HG02610 (cell line): ENCODE data around the gene ZNF480.
"Not testable (repeated sequence)": the region's sequence is repeated elsewhere in the genome, so short reads cannot be mapped to it uniquely, and the experiment has no call there.

Source experiments
- ATAC-seq: cut with Tn5 transposase; IDR thresholded peaks from one replicate; pipeline ENCODE4 v1.9.1; 2021; ENCODE audit warnings: mild to moderate bottlenecking, moderate library complexity; ENCODE audit not compliant: unreplicated experiment

Gene ZNF480

GRCh38 chr19:52296773-52297600 is at the start of gene ZNF480:
Gene ZNF480, plus strand, starts transcription at chr19:52297169. Its CDS starts 3,244 bp downstream, at chr19:52300413.
- peak; percentile 54 for ATAC-seq

GRCh38 chr19:52248241-52248640 is 48.7 kb upstream of the ZNF480 start:
- ATAC-seq, result no peak

- no peak for ATAC-seq
These were observed 38.5 kb upstream of the ZNF480 start for GRCh38 chr19:52258426-52258825.

GRCh38 chr19:52265556-52265955 is 31.4 kb upstream of the ZNF480 start:
- not testable (repeated sequence) for ATAC-seq

- peak; percentile 95 for ATAC-seq
These were observed 27.4 kb upstream of the ZNF480 start, which contains the start of gene ZNF766 for GRCh38 chr19:52269338-52270261. Gene ZNF766, plus strand, starts transcription at chr19:52269587. Its CDS starts 27 bp downstream, at chr19:52269614.

- no peak for ATAC-seq
These were observed 26.6 kb upstream of the ZNF480 start for GRCh38 chr19:52270266-52270885.

- ATAC-seq, result no peak
These were observed 23.7 kb upstream of the ZNF480 start for GRCh38 chr19:52273301-52273700.

GRCh38 chr19:52274191-52274590 is 22.8 kb upstream of the ZNF480 start:
- no peak for ATAC-seq

GRCh38 chr19:52275988-52276387 is 21.0 kb upstream of the ZNF480 start:
- ATAC-seq, result no peak

GRCh38 chr19:52277471-52277870 is 19.5 kb upstream of the ZNF480 start:
- no peak for ATAC-seq

GRCh38 chr19:52286256-52286655 is 10.7 kb upstream of the ZNF480 start:
- no peak for ATAC-seq

GRCh38 chr19:52291781-52292180 is 5.2 kb upstream of the ZNF480 start:
- no peak for ATAC-seq

GRCh38 chr19:52292946-52293345 is 4.0 kb upstream of the ZNF480 start:
- not testable (repeated sequence) for ATAC-seq

GRCh38 chr19:52296400-52296772 is 583 bp upstream of the ZNF480 start:
- peak; percentile 10 for ATAC-seq

GRCh38 chr19:52297601-52298364 is 814 bp downstream of the ZNF480 start:
- peak; percentile 31 for ATAC-seq

- no peak for ATAC-seq
These were observed 10.3 kb downstream of the ZNF480 start for GRCh38 chr19:52307275-52307674.

GRCh38 chr19:52322429-52322828 is 25.5 kb downstream of the ZNF480 start:
- no peak for ATAC-seq

- ATAC-seq, result no peak
These were observed 34.8 kb downstream of the ZNF480 start for GRCh38 chr19:52331757-52332156.

- ATAC-seq, result no peak
These were observed 38.8 kb downstream of the ZNF480 start for GRCh38 chr19:52335768-52336116.

- ATAC-seq, result no peak
These were observed 39.3 kb downstream of the ZNF480 start, which contains the start of gene ZNF610 for GRCh38 chr19:52336117-52336790. Gene ZNF610, plus strand, starts transcription at chr19:52336243. Its CDS starts 12,930 bp downstream, at chr19:52349173.
